Breast epithelium (tissue), 4 donors: ENCODE results near the gene KCTD19. TPM values are rescaled to one million over a fixed set of nuclear protein-coding genes. Genes with fewer than 3 reads are reported as not detected.

Experiments used
- DNase-seq, 2 donors: peaks; one replicate each; pipeline ENCODE4 v3.0.0-alpha.2; 2019; ENCODE audit warnings: low spot score in 2 of 2
- H3K27ac ChIP-seq, 2 donors: fragments of 200-600 bp; sonication (generic) in 1 of 2; one replicate each; pipeline ENCODE4 v1.5.1; 2016 to 2019; ENCODE audit warnings: mild to moderate bottlenecking in 1 of 2
- H3K27me3 ChIP-seq, 2 donors: fragments of 200-600 bp; sonication (generic) in 1 of 2; one replicate each; pipeline versions ENCODE4 v1.5.1 to v1.6.0; 2017 to 2019; ENCODE audit warnings: control low read depth in 1 of 2, mild to moderate bottlenecking in 1 of 2
- H3K36me3 ChIP-seq: fragments of 200-600 bp; one replicate; pipeline ENCODE4 v1.5.1; 2019
- H3K4me1 ChIP-seq, 2 donors: fragments of 200-600 bp; sonication (generic); one replicate each; pipeline ENCODE4 v1.5.1; 2016 to 2019; ENCODE audit warnings: control low read depth in 1 of 2
- H3K4me3 ChIP-seq, 3 donors: fragments of 200-600 bp; sonication (generic); 1 replicate in 2 of 3; 2 replicates in 1 of 3; pipeline ENCODE4 v1.5.1; 2016 to 2019; ENCODE audit warnings: mild to moderate bottlenecking in 3 of 3, moderate library complexity in 2 of 3
- H3K9me3 ChIP-seq, 2 donors: fragments of 200-600 bp; sonication (generic) in 1 of 2; one replicate each; pipeline ENCODE4 v1.5.1; 2016 to 2019; ENCODE audit warnings: control low read depth in 1 of 2
- POLR2A ChIP-seq: fragments of 450-650 bp; IDR thresholded peaks from one replicate; pipeline ENCODE4 v1.6.1; 2016; ENCODE audit warnings: antibody characterized with exemption, mild to moderate bottlenecking, moderate library complexity
- POLR2AphosphoS5 ChIP-seq, 3 donors: sonication (generic); formaldehyde crosslinking; IDR thresholded peaks; one replicate each; pipeline ENCODE4 v1.6.1; 2017; ENCODE audit warnings: antibody characterized with exemption in 3 of 3
- intact Hi-C: fragments of 100-400 bp; cut with DNase I; formaldehyde crosslinking; loops from one replicate; pipeline ENCODE4 v1.15.1; 2023; ENCODE audit warnings: low total_unique reads
- total RNA-seq, 3 donors: library from RNA; depleted of rRNA; stranded (reverse); fragments of >200 nt; gene quantifications; one replicate each; pipeline ENCODE4 v1.1.0, GENCODE V29; 2016
- TF ChIP-seq, protein P1 (sequence below), 3 donors: fragments of 450-650 bp; IDR thresholded peaks; one replicate each; pipeline ENCODE4 v1.5.1; 2016 to 2017; ENCODE audit warnings: antibody characterized with exemption in 3 of 3, mild to moderate bottlenecking in 3 of 3, moderate library complexity in 3 of 3

KCTD19 gene
- total RNA-seq, 3 donors from 2014 or later = 1.0 TPM; not detected in 2

DNA sequence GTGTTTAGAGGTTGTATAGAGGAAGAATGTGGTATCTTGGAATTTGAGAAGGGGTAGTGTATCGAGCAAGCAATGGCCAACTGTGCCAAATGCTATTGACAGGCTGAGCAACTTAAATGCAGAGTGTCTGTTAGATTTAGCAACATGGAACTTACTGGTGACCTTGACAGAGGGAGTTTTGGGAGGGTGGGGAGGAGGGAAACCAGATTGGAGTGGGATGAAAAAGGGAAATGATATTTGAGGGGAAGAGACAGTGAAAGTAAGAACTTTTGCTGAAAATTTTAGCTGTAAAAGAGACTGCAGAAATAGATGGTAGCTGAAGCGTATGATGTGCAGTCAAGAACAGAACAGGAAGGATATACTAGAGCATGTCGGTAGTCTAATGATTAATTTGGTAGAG, 1.2 kb upstream of the KCTD19 start:
- H3K27ac ChIP-seq = no peak overlapping the region
- no peaks in the 10 kb centered on the region for H3K9me3 ChIP-seq
- H3K4me3 ChIP-seq = no peak overlapping the region
- H3K27me3 ChIP-seq = no peaks in the 10 kb centered on the region
- intact Hi-C loops = no loop called here
- DNase-seq = no peak
- no peak for TF ChIP-seq POLR2AphosphoS5 (IDR thresholded peaks at IDR 0.05)
- TF ChIP-seq, protein P1, sequence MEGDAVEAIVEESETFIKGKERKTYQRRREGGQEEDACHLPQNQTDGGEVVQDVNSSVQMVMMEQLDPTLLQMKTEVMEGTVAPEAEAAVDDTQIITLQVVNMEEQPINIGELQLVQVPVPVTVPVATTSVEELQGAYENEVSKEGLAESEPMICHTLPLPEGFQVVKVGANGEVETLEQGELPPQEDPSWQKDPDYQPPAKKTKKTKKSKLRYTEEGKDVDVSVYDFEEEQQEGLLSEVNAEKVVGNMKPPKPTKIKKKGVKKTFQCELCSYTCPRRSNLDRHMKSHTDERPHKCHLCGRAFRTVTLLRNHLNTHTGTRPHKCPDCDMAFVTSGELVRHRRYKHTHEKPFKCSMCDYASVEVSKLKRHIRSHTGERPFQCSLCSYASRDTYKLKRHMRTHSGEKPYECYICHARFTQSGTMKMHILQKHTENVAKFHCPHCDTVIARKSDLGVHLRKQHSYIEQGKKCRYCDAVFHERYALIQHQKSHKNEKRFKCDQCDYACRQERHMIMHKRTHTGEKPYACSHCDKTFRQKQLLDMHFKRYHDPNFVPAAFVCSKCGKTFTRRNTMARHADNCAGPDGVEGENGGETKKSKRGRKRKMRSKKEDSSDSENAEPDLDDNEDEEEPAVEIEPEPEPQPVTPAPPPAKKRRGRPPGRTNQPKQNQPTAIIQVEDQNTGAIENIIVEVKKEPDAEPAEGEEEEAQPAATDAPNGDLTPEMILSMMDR (IDR thresholded peaks at IDR 0.05) = no peak
- no peak for TF ChIP-seq POLR2A
- no peaks in the 10 kb centered on the region for H3K4me1 ChIP-seq
- no peaks in the 10 kb centered on the region for H3K36me3 ChIP-seq

DNA sequence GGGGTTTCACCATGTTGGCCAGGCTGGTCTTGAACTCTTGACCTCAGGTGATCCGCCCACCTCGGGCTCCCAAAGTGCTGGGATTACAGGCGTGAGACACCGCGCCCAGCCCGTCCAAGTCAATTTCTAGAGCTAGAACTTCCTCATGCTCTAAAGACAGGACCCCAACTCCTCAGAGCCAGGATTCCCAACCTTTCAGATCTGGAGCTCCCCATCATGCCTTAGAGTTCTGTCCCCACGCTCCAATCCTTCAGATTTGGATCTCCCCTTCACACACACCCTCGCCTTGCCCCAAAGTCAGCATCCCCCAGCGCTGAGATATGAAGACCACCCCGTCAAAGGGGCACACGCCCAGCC, 448 bp downstream of the KCTD19 start:
- no peak overlapping the region for H3K27ac ChIP-seq
- intact Hi-C loops = no loop called here
- H3K4me1 ChIP-seq = no peaks in the 10 kb centered on the region
- TF ChIP-seq, protein P1 (IDR thresholded peaks at IDR 0.05) = no peak
- TF ChIP-seq POLR2A = no peak
- no peak for TF ChIP-seq POLR2AphosphoS5 (IDR thresholded peaks at IDR 0.05)
- H3K36me3 ChIP-seq = no peaks in the 10 kb centered on the region
- H3K9me3 ChIP-seq = no peaks in the 10 kb centered on the region
- DNase-seq = no peak
- peak overlapping the region; percentile 45 to 82 (median 55) for H3K4me3 ChIP-seq
- no peaks in the 10 kb centered on the region for H3K27me3 ChIP-seq

DNA sequence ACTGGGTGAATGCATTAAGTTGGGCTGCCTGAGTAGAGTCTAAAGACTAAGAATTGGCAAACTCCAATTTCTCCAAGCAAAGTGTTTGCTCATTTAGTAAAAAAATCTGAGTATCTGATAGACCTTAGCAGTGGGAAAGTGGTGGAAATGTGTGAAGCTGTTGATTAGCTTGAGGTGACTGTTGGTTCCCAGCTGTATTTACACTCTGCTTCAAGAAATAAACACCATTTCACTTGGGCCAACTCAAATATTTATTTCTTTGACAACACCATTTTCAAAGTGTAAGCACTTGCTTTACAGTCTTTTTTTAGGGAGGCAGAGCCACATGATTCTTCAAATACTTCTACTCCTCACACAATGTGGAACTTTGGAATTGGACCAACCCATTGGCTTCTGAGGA, 8.7 kb downstream of the KCTD19 start:
- no peak for DNase-seq
- TF ChIP-seq POLR2A (no peak), POLR2AphosphoS5 (IDR thresholded peaks at IDR 0.05) (no peak)
- TF ChIP-seq, protein P1 (IDR thresholded peaks at IDR 0.05) = no peak
- Histone ChIP-seq H3K27me3 (no peaks in the 10 kb centered on the region), H3K4me3 (no peak overlapping the region), H3K27ac (no peak overlapping the region), H3K36me3 (no peaks in the 10 kb centered on the region), H3K9me3 (no peaks in the 10 kb centered on the region), H3K4me1 (no peaks in the 10 kb centered on the region)
- intact Hi-C loops = no loop called here

DNA sequence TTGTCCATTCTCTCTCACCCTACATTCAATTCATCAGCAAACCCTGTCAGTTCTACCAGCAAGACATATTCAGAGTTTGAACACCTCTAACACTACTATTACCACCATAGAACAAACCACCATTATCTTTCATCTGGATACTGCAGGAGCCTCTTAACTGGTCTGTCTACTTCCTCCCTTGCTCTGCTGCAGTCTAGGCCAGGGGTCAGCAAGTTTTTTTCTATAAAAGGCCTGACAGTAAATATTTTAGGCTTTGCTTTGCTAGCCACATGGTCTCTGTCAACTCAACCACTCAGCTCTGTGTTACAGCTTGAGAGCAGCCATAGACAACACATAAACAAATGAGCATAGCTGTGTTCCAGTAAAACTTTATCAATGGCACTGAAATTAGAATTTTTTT, 13.8 kb downstream of the KCTD19 start:
- Histone ChIP-seq H3K9me3 (no peaks in the 10 kb centered on the region), H3K4me3 (no peak overlapping the region), H3K27ac (no peak overlapping the region), H3K4me1 (no peaks in the 10 kb centered on the region), H3K36me3 (no peaks in the 10 kb centered on the region), H3K27me3 (no peaks in the 10 kb centered on the region)
- DNase-seq = no peak
- TF ChIP-seq POLR2AphosphoS5 (IDR thresholded peaks at IDR 0.05) (no peak), POLR2A (no peak)
- TF ChIP-seq, protein P1 (IDR thresholded peaks at IDR 0.05) = no peak
- intact Hi-C loops = no loop called here

DNA sequence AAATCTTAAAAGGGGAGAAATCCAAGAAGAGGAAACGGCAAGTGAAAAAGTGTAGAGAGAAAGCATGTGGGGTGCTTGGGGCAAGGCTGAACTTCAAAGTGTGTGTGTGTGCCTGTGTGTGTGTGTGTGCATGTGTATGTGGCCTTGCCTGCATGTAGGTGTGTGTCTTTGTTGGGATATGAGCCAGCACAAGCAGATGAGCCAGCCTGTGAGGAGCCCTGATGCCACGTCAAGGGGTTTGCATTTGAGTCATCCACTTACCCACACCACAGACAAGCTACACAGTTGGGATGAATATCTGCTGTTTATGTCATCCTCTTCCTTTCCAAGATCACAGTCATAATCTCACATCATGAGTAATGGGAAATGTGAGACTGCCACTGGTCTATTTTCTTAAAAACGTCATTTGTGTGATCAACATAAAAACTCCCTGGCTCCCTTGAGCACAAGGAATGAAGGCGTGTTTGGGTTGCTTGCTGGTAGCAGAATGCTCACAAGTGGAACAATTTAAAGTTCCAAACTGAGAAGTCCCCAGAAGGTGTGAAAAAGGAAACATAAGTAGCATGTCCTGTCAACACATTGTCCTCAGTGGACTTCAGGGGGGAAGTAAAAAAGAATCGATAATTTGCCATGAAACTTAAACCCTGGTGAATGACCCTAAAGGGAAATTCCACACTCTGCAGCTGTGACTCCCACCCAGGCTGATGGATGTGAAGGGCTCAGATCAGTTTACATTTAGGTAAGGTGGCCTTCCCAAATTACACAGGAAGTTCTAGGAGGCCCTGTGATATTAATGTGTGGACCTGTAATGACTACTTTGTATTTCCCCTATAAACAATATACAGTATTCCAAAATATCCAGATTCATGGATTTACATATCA, 14.7 kb downstream of the KCTD19 start:
- no peaks in the 10 kb centered on the region for H3K9me3 ChIP-seq
- TF ChIP-seq POLR2A (no peak), POLR2AphosphoS5 (IDR thresholded peaks at IDR 0.05) (no peak)
- TF ChIP-seq, protein P1 (IDR thresholded peaks at IDR 0.05) = no peak
- H3K27me3 ChIP-seq = no peaks in the 10 kb centered on the region
- intact Hi-C loops = no loop called here
- H3K36me3 ChIP-seq = no peaks in the 10 kb centered on the region
- no peaks in the 10 kb centered on the region for H3K4me1 ChIP-seq
- H3K4me3 ChIP-seq = no peak overlapping the region
- no peak overlapping the region for H3K27ac ChIP-seq
- no peak for DNase-seq
